ENCODE results near the gene ANKS1A.

ANKS1A gene

GRCh38 chr6:35026434-35027222 is 137.6 kb downstream of the ANKS1A start:
- Histone ChIP-seq H3K36me3 (ENCODE audit: control insufficient read depth in 1 of 2, insufficient read depth in 2 of 2, low read length in 2 of 2) (peaks cover 23 to 37% of the 10 kb centered on the region in 2 experiments), H3K9me3 (ENCODE audit: insufficient read depth, low read depth, low read length) (no peaks in the 10 kb centered on the region), H3K4me2 (ENCODE audit: low read length) (no peak overlapping the region), H3K27me3 (ENCODE audit: insufficient read depth, low read length) (no peaks in the 10 kb centered on the region), H2BK12ac (ENCODE audit: low read length) (no peak overlapping the region), H4K8ac (ENCODE audit: low read depth, low read length) (no peak overlapping the region), H3K9ac (ENCODE audit: low read length) (no peak overlapping the region), H2AFZ (ENCODE audit: insufficient read depth, low read length, poor library complexity) (no peak overlapping the region), H2BK120ac (ENCODE audit: insufficient read depth, low read length, poor library complexity) (no peak overlapping the region), H3K4me3 (ENCODE audit: low read depth, low read length) (no peak overlapping the region), H2BK5ac (ENCODE audit: low read depth, low read length, poor library complexity) (no peak overlapping the region), H3K27ac (ENCODE audit: low read depth, low read length) (no peak overlapping the region), H3K4ac (ENCODE audit: low read depth, low read length) (peak overlapping the region; percentile 52), H3K4me1 (ENCODE audit: control insufficient read depth in 1 of 2, insufficient read depth in 2 of 2, low read length in 2 of 2) (peaks cover 5 to 8% of the 10 kb centered on the region in 2 experiments), H4K12ac (ENCODE audit: low read depth, low read length) (no peak overlapping the region), H2AK5ac (ENCODE audit: low read length) (no peak overlapping the region), H3K23ac (ENCODE audit: low read length) (no peak overlapping the region), H3K79me2 (ENCODE audit: control insufficient read depth, insufficient read depth, low read length, poor library complexity) (peaks cover 11% of the 10 kb centered on the region), H3K18ac (ENCODE audit: low read length) (no peak overlapping the region), H3K79me1 (ENCODE audit: low read length) (no peaks in the 10 kb centered on the region), H3K14ac (ENCODE audit: low read length) (no peak overlapping the region), H4K91ac (ENCODE audit: low read depth, low read length) (no peak overlapping the region)
- no peak for DNase-seq
- 100% methylated on average over 1 of the region's 5 CpGs for WGBS (ENCODE audit: extremely low coverage, insufficient coverage, insufficient read length)

- H2BK120ac ChIP-seq (ENCODE audit: insufficient read depth, low read length, poor library complexity), result no peak overlapping the region
- no peak for DNase-seq
- peaks cover 5 to 10% of the 10 kb centered on the region in 2 experiments for H3K4me1 ChIP-seq (ENCODE audit: control insufficient read depth in 1 of 2, insufficient read depth in 2 of 2, low read length in 2 of 2)
Observed at GRCh38 chr6:35027807-35028206, 138.8 kb downstream of the ANKS1A start.

GRCh38 chr6:35028781-35029769 is 140.0 kb downstream of the ANKS1A start:
- no CpG with 5 or more reads among the region's 9 CpGs for WGBS (ENCODE audit: extremely low coverage, insufficient coverage, insufficient read length)
- no peak overlapping the region for H4K8ac ChIP-seq (ENCODE audit: low read depth, low read length)
- H3K79me2 ChIP-seq (ENCODE audit: control insufficient read depth, insufficient read depth, low read length, poor library complexity), result peaks cover 12% of the 10 kb centered on the region
- peaks cover 5 to 10% of the 10 kb centered on the region in 2 experiments for H3K4me1 ChIP-seq (ENCODE audit: control insufficient read depth in 1 of 2, insufficient read depth in 2 of 2, low read length in 2 of 2)
- H3K14ac ChIP-seq (ENCODE audit: low read length), result no peak overlapping the region
- H3K9me3 ChIP-seq (ENCODE audit: insufficient read depth, low read depth, low read length), result no peaks in the 10 kb centered on the region
- no peak overlapping the region for H4K12ac ChIP-seq (ENCODE audit: low read depth, low read length)
- H2BK5ac ChIP-seq (ENCODE audit: low read depth, low read length, poor library complexity), result no peak overlapping the region
- no peak overlapping the region for H4K91ac ChIP-seq (ENCODE audit: low read depth, low read length)
- no peak overlapping the region for H2BK12ac ChIP-seq (ENCODE audit: low read length)
- H3K27ac ChIP-seq (ENCODE audit: low read depth, low read length), result no peak overlapping the region
- peaks cover 25 to 43% of the 10 kb centered on the region in 2 experiments for H3K36me3 ChIP-seq (ENCODE audit: control insufficient read depth in 1 of 2, insufficient read depth in 2 of 2, low read length in 2 of 2)
- H3K4me3 ChIP-seq (ENCODE audit: low read depth, low read length), result no peak overlapping the region
- H3K79me1 ChIP-seq (ENCODE audit: low read length), result no peaks in the 10 kb centered on the region
- no peak overlapping the region for H2AK5ac ChIP-seq (ENCODE audit: low read length)
- DNase-seq, result no peak
- H2BK120ac ChIP-seq (ENCODE audit: insufficient read depth, low read length, poor library complexity), result no peak overlapping the region
- H3K4me2 ChIP-seq (ENCODE audit: low read length), result no peak overlapping the region
- no peak overlapping the region for H2AFZ ChIP-seq (ENCODE audit: insufficient read depth, low read length, poor library complexity)
- H3K9ac ChIP-seq (ENCODE audit: low read length), result no peak overlapping the region
- no peaks in the 10 kb centered on the region for H3K27me3 ChIP-seq (ENCODE audit: insufficient read depth, low read length)
- no peak overlapping the region for H3K23ac ChIP-seq (ENCODE audit: low read length)
- H3K18ac ChIP-seq (ENCODE audit: low read length), result no peak overlapping the region
- H3K4ac ChIP-seq (ENCODE audit: low read depth, low read length), result no peak overlapping the region

More at GRCh38 chr6:35027807-35028206, 138.8 kb downstream of the ANKS1A start:
- WGBS (ENCODE audit: extremely low coverage, insufficient coverage, insufficient read length), result no CpG with 5 or more reads among the region's 2 CpGs
- H3K27me3 ChIP-seq (ENCODE audit: insufficient read depth, low read length), result no peaks in the 10 kb centered on the region
- peak overlapping the region; percentile 9 for H3K4ac ChIP-seq (ENCODE audit: low read depth, low read length)
- H3K23ac ChIP-seq (ENCODE audit: low read length), result no peak overlapping the region
- H2BK12ac ChIP-seq (ENCODE audit: low read length), result no peak overlapping the region
- no peak overlapping the region for H4K91ac ChIP-seq (ENCODE audit: low read depth, low read length)
- H2BK5ac ChIP-seq (ENCODE audit: low read depth, low read length, poor library complexity), result no peak overlapping the region
- no peak overlapping the region for H4K12ac ChIP-seq (ENCODE audit: low read depth, low read length)
- H3K9ac ChIP-seq (ENCODE audit: low read length), result no peak overlapping the region
- H3K4me2 ChIP-seq (ENCODE audit: low read length), result no peak overlapping the region
- H2AK5ac ChIP-seq (ENCODE audit: low read length), result no peak overlapping the region
- peaks cover 23 to 41% of the 10 kb centered on the region in 2 experiments for H3K36me3 ChIP-seq (ENCODE audit: control insufficient read depth in 1 of 2, insufficient read depth in 2 of 2, low read length in 2 of 2)
- peaks cover 12% of the 10 kb centered on the region for H3K79me2 ChIP-seq (ENCODE audit: control insufficient read depth, insufficient read depth, low read length, poor library complexity)
- H3K18ac ChIP-seq (ENCODE audit: low read length), result no peak overlapping the region
- H3K4me3 ChIP-seq (ENCODE audit: low read depth, low read length), result no peak overlapping the region
- H3K79me1 ChIP-seq (ENCODE audit: low read length), result no peaks in the 10 kb centered on the region
- no peaks in the 10 kb centered on the region for H3K9me3 ChIP-seq (ENCODE audit: insufficient read depth, low read depth, low read length)
- H4K8ac ChIP-seq (ENCODE audit: low read depth, low read length), result no peak overlapping the region
- no peak overlapping the region for H3K14ac ChIP-seq (ENCODE audit: low read length)
- H2AFZ ChIP-seq (ENCODE audit: insufficient read depth, low read length, poor library complexity), result no peak overlapping the region
- no peak overlapping the region for H3K27ac ChIP-seq (ENCODE audit: low read depth, low read length)

- Histone ChIP-seq H3K18ac (ENCODE audit: low read length) (no peak overlapping the region), H3K79me2 (ENCODE audit: control insufficient read depth, insufficient read depth, low read length, poor library complexity) (peaks cover 12% of the 10 kb centered on the region), H3K4me2 (ENCODE audit: low read length) (no peak overlapping the region), H3K36me3 (ENCODE audit: control insufficient read depth in 1 of 2, insufficient read depth in 2 of 2, low read length in 2 of 2) (peaks cover 32 to 52% of the 10 kb centered on the region in 2 experiments), H4K91ac (ENCODE audit: low read depth, low read length) (no peak overlapping the region), H3K4ac (ENCODE audit: low read depth, low read length) (no peak overlapping the region), H3K14ac (ENCODE audit: low read length) (no peak overlapping the region), H3K23ac (ENCODE audit: low read length) (no peak overlapping the region), H3K9ac (ENCODE audit: low read length) (no peak overlapping the region), H2BK5ac (ENCODE audit: low read depth, low read length, poor library complexity) (no peak overlapping the region), H3K4me3 (ENCODE audit: low read depth, low read length) (no peak overlapping the region), H3K27me3 (ENCODE audit: insufficient read depth, low read length) (no peaks in the 10 kb centered on the region), H4K8ac (ENCODE audit: low read depth, low read length) (no peak overlapping the region), H3K4me1 (ENCODE audit: control insufficient read depth in 1 of 2, insufficient read depth in 2 of 2, low read length in 2 of 2) (peaks cover 5 to 10% of the 10 kb centered on the region in 2 experiments), H3K9me3 (ENCODE audit: insufficient read depth, low read depth, low read length) (no peaks in the 10 kb centered on the region), H4K12ac (ENCODE audit: low read depth, low read length) (no peak overlapping the region), H2AK5ac (ENCODE audit: low read length) (no peak overlapping the region), H3K27ac (ENCODE audit: low read depth, low read length) (no peak overlapping the region), H3K79me1 (ENCODE audit: low read length) (no peaks in the 10 kb centered on the region), H2AFZ (ENCODE audit: insufficient read depth, low read length, poor library complexity) (no peak overlapping the region), H2BK120ac (ENCODE audit: insufficient read depth, low read length, poor library complexity) (no peak overlapping the region), H2BK12ac (ENCODE audit: low read length) (no peak overlapping the region)
- WGBS (ENCODE audit: extremely low coverage, insufficient coverage, insufficient read length), result no CpG with 5 or more reads among the region's 2 CpGs
- no peak for DNase-seq
Observed at GRCh38 chr6:35030099-35030498, 141.0 kb downstream of the ANKS1A start.

All from trophoblast cell (in vitro differentiated cells and primary cell).